Coronary artery (tissue), 2 donors: ENCODE results near the gene ARID1B.
A peak's percentile ranks its signal among the peaks of the same experiment; 100 is the strongest.

Experiments used
- DNase-seq: peaks from one replicate; pipeline ENCODE4 v3.0.0-alpha.2; 2017; ENCODE audit warnings: low spot score
- H3K27ac ChIP-seq, 2 donors: fragments of 200-600 bp; sonication (generic); one replicate each; pipeline ENCODE4 v1.5.1; 2016 to 2019
- H3K4me3 ChIP-seq: fragments of 200-600 bp; sonication (generic); 2 replicates; pipeline ENCODE4 v1.5.1; 2016; ENCODE audit warnings: mild to moderate bottlenecking, moderate library complexity
- TF ChIP-seq, protein P1 (sequence below): fragments of 200-600 bp; sonication (generic); IDR thresholded peaks from one replicate; pipeline ENCODE4 v1.5.1; 2019; ENCODE audit warnings: antibody characterized with exemption

The ARID1B gene

DNA sequence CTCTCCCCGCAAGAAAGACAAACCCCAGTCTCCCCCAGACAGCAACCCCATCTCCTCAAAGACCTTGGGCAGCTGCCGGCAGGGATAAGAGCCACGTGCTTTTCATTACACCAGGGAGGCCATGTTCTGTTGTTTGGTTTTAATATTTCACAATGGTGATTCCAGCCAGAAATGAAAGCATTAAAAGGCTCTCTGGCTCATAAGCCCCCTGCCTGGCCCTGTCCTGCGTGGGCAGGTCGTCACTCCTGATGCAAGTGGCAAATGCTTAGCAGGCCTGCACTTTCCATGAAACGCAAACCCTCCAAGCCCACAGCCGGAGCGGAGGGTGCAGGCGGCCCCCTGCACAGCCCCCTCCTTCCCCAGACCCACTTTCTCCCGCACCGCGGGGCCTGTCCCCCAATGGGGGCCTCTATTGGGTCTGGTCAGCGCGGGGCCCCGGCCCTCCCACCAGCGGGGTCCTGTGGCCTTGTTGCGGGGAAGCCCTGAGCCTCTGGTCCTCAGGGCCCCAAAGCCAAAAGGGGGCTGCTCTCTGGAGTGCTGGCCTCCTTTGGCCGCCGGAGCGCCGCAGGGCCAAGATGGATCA lies 469.0 kb downstream of the ARID1B start:
- TF ChIP-seq, protein P1, sequence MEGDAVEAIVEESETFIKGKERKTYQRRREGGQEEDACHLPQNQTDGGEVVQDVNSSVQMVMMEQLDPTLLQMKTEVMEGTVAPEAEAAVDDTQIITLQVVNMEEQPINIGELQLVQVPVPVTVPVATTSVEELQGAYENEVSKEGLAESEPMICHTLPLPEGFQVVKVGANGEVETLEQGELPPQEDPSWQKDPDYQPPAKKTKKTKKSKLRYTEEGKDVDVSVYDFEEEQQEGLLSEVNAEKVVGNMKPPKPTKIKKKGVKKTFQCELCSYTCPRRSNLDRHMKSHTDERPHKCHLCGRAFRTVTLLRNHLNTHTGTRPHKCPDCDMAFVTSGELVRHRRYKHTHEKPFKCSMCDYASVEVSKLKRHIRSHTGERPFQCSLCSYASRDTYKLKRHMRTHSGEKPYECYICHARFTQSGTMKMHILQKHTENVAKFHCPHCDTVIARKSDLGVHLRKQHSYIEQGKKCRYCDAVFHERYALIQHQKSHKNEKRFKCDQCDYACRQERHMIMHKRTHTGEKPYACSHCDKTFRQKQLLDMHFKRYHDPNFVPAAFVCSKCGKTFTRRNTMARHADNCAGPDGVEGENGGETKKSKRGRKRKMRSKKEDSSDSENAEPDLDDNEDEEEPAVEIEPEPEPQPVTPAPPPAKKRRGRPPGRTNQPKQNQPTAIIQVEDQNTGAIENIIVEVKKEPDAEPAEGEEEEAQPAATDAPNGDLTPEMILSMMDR = no peak
- no peak for DNase-seq
- Histone ChIP-seq H3K27ac (peak overlapping the region; percentile 22 to 93), H3K4me3 (no peak overlapping the region)

DNA sequence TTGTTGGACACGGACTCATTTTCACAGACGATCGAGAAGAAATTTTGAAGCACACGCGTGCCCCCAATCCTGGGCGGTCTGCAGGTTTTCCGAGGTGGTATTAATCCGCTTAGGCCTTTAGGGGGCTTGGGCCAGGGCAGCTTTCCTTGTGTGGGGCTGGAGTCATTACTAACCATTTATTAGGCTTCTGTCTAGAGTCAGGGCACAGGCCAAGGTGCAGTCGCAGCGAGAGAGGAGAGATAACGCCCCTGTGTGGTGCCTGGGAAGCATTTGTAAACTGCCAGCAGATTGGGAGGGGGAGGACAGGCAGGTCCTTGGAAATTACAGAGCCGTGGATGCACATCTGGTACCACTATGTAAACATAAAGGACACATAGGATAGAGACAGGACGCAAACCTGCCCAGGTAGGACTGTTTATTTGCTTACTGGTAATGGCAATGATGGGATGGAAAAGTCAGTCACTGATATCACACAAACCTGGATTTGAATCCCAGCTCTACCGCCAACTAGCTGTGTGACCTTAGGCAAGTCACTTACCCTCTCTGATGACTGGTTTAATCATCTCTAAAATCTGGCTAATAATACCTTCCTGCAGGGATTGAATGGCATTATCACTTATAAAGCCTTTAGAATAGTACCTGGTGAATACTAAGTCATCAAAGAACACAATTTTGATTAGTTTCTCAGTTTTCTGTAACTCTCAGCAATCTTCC lies 469.8 kb downstream of the ARID1B start:
- H3K27ac ChIP-seq = peak overlapping the region; percentile 22 to 93
- TF ChIP-seq, protein P1 = no peak
- no peak for DNase-seq

DNA sequence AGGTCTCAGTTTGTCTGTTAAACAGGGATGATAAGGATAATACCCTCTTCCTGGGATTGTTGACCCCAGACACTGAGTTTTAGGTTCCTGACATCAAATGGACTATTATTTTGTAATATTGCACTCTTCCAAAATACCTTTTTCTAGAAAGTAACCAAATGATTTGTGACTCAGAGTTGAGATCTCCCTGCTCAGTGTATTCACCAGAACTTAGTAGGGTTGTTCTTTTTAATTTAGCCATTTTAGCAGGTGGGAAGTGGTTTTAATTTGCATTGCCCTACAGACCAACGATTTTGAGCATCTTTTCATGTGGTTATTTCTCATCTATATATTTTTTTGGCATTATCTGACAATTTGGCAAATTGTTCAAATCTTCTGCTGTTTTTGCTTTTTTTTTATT lies 471.1 kb downstream of the ARID1B start:
- Histone ChIP-seq H3K4me3 (no peak overlapping the region), H3K27ac (no peak overlapping the region)
- TF ChIP-seq, protein P1 = no peak
- no peak for DNase-seq

More for the DNA sequence above, 469.8 kb downstream of the ARID1B start:
- no peak overlapping the region for H3K4me3 ChIP-seq

DNA sequence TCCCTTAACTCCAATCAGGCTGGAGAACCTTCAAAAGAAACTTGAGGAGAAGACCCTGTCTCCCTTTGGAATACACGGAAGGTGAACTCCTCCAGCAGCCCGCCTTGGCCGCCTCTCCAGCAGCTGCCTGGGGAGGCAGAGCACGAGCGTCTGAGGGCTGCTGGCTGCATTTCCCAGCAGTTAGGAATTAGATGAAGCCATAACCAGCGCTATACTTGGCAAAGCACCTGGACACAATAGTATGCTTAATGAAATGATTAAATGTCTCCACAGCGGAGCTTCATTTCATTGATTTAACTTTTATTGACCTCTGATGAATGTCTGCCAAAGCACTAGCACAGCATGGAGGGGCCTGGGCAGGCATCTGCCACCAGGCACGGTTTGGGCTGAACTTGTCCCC lies 472.6 kb downstream of the ARID1B start:
- TF ChIP-seq, protein P1 = no peak
- no peak overlapping the region for H3K27ac ChIP-seq
- DNase-seq = no peak
- no peak overlapping the region for H3K4me3 ChIP-seq

DNA sequence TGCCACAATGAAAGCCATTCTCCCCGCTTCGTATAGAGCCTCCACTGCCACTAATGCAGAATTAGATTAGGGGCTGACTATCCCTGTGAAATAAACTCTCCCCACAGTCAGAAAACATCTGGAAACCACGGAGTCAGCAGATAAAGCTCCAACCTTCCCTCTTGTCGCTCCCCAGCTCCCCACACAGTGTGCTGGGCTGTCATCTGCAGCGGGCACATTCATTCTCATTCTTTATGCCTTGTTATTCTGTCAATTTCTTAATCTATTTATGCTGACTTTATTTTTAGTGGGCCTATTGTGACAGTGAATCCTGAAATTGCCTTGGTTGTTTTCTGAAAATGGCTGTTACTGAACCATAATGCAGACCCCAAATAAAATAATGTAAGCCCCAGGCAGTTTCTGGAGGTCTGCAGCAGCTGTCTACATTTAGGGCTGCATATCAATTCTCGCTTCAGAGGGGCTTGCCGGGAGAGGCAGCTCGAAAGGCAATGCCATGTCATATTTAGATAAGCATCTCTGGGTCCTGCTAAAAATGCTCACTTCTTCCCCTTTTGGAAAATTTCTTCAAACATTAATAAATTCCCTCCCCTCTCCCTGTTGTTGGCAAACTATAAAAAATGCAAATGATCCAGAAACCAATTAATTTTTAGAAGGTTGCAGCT lies 474.5 kb downstream of the ARID1B start:
- TF ChIP-seq, protein P1 = no peak
- DNase-seq = no peak
- Histone ChIP-seq H3K4me3 (no peak overlapping the region), H3K27ac (no peak overlapping the region)

DNA sequence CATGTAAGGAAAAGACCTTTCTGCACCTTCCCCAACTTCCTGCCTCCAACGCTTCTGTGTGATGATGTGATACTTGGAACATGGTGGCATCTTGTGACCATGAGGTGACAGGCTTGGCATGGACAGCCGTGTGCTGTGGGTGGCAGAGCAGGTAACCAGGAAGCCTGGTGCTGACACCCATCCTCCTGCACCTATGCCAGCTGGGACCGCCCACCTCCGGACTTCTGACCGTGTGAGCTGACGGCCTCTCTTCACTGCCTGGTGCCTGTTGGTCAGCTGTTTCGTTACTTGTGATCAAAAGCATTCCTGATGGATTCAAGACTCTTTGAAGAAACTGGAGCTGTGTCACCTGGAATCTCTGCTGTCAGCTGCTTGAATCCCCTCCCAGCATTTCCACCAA lies 475.8 kb downstream of the ARID1B start:
- Histone ChIP-seq H3K4me3 (no peak overlapping the region), H3K27ac (no peak overlapping the region)
- TF ChIP-seq, protein P1 = no peak
- DNase-seq = no peak
